ENCODE data around the gene ART4. TPM values are rescaled to one million over a fixed set of nuclear protein-coding genes. Genes with fewer than 3 reads are reported as not detected.

The ART4 gene
- total RNA-seq, 1 donor from 2014 or later, result not detected

DNA sequence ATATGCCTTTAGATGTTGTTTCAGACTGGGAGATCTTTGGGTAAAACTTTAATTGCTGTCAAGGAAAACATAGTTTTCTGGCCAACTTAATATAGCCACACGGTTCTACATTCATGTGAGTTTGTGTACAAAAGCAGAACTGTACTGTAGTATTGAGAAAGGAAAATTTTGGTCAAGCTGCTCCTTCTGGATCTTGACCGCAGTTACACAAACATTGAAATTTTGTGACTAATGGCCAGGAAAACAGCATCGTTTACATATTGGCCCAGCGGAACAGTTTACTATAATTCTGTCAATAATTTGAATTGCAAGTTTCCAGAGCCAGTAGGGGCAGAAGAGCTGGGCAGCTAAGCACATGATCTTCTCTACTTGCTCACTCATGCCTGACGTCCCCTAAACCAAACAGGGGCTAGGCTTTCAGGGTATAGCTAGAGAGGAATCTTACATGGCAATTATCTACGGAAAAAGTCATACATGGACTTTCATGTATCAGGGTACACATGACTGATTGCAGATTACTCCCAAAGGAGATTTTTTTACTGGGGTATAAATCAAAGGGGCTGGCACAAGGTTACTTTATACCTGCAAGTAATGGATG is 11.4 kb upstream of the ART4 start:
- Histone ChIP-seq H3K4me3 (no peak overlapping the region), H3K9ac (no peak overlapping the region), H3K27ac (no peak overlapping the region), H3K27me3 (no peaks in the 10 kb centered on the region), H3K79me2 (ENCODE audit: low read depth) (no peaks in the 10 kb centered on the region), H3K9me3 (ENCODE audit: low read depth) (no peaks in the 10 kb centered on the region), H3F3A (ENCODE audit: low read depth) (no peaks in the 10 kb centered on the region), H3K36me3 (no peaks in the 10 kb centered on the region), H2AFZ (replicated peaks) (no peak overlapping the region), H3K4me2 (no peak overlapping the region), H4K20me1 (ENCODE audit: low read depth) (no peaks in the 10 kb centered on the region), H3K4me1 (no peaks in the 10 kb centered on the region)
- no peak overlapping the region for H3K4me3 Mint-ChIP-seq
- no peak for DNase-seq (ENCODE audit: low spot score)
- H3K4me1 Mint-ChIP-seq, result peaks cover 19% of the 10 kb centered on the region
- no peaks in the 10 kb centered on the region for H3K36me3 Mint-ChIP-seq
- H3K27me3 Mint-ChIP-seq (ENCODE audit: insufficient read depth, low read depth), result peaks cover 3% of the 10 kb centered on the region
- TF ChIP-seq EZH2 (IDR thresholded peaks at IDR 0.05) (no peak), EZH2phosphoT487 (IDR thresholded peaks at IDR 0.05) (no peak)
- TF ChIP-seq, protein P1, sequence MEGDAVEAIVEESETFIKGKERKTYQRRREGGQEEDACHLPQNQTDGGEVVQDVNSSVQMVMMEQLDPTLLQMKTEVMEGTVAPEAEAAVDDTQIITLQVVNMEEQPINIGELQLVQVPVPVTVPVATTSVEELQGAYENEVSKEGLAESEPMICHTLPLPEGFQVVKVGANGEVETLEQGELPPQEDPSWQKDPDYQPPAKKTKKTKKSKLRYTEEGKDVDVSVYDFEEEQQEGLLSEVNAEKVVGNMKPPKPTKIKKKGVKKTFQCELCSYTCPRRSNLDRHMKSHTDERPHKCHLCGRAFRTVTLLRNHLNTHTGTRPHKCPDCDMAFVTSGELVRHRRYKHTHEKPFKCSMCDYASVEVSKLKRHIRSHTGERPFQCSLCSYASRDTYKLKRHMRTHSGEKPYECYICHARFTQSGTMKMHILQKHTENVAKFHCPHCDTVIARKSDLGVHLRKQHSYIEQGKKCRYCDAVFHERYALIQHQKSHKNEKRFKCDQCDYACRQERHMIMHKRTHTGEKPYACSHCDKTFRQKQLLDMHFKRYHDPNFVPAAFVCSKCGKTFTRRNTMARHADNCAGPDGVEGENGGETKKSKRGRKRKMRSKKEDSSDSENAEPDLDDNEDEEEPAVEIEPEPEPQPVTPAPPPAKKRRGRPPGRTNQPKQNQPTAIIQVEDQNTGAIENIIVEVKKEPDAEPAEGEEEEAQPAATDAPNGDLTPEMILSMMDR (IDR thresholded peaks at IDR 0.05), result no peak
- H3K27ac Mint-ChIP-seq, result no peak overlapping the region
- H3K9me3 Mint-ChIP-seq, result peaks cover 20% of the 10 kb centered on the region

DNA sequence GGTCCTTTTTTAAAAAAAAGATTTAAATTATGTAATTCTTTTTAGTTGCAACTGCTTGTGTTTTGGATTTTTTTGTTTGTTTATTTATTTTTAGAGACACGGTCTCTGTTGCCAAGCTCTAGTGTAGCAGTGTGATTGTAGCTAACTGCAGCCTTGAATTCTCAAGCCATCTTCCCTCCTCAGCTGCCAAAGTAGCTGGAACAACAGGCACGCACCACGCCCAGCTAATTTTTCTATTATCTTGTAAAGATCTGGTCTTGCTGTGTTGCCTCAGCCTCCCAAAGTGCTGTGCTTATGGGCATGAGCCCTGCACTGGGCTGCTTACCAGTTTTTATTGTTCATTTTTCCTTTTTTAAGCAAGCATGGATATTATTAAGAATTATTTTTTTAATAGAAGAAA is 10.6 kb upstream of the ART4 start:
- Histone ChIP-seq H2AFZ (replicated peaks) (no peak overlapping the region), H3K27ac (no peak overlapping the region)
- no peak overlapping the region for H3K4me3 Mint-ChIP-seq

DNA sequence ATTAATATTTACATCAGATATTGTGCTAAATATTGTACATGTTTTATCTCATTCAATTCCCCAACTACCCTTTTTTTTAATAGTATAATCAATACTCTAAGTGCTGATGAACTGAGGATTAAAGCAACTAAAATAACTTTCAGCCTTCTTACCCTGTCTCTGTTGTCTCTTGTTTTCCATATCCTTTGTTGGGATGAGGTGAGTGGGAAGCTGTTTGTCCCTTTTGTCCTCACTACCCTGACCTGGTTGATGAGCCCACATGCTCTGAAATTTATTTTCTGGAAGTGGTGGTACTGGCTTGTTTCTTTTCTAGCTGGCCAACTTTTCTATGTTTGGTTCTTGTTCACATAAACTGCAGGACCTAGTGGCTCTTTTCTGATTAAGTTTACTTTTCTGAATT is 9.6 kb upstream of the ART4 start:
- H3K79me2 ChIP-seq (ENCODE audit: low read depth), result no peaks in the 10 kb centered on the region
- no peak overlapping the region for H3K4me2 ChIP-seq
- H3K9me3 Mint-ChIP-seq, result peaks cover 8% of the 10 kb centered on the region
- H3K36me3 ChIP-seq, result no peaks in the 10 kb centered on the region
- H3F3A ChIP-seq (ENCODE audit: low read depth), result no peaks in the 10 kb centered on the region
- no peaks in the 10 kb centered on the region for H3K9me3 ChIP-seq (ENCODE audit: low read depth)
- H3K4me3 ChIP-seq, result no peak overlapping the region
- no peak overlapping the region for H3K27ac ChIP-seq
- peaks cover 3% of the 10 kb centered on the region for H3K27me3 Mint-ChIP-seq (ENCODE audit: insufficient read depth, low read depth)
- no peak overlapping the region for H2AFZ ChIP-seq (replicated peaks)
- DNase-seq (ENCODE audit: low spot score), result no peak
- TF ChIP-seq EZH2 (IDR thresholded peaks at IDR 0.05) (no peak), EZH2phosphoT487 (IDR thresholded peaks at IDR 0.05) (no peak)
- TF ChIP-seq, protein P1 (IDR thresholded peaks at IDR 0.05), result no peak
- H3K4me1 ChIP-seq, result no peaks in the 10 kb centered on the region
- no peak overlapping the region for H3K4me3 Mint-ChIP-seq
- H3K9ac ChIP-seq, result no peak overlapping the region
- H3K27me3 ChIP-seq, result no peaks in the 10 kb centered on the region
- H3K36me3 Mint-ChIP-seq, result no peaks in the 10 kb centered on the region
- no peaks in the 10 kb centered on the region for H4K20me1 ChIP-seq (ENCODE audit: low read depth)
- H3K27ac Mint-ChIP-seq, result no peak overlapping the region
- peaks cover 22% of the 10 kb centered on the region for H3K4me1 Mint-ChIP-seq

More for the DNA sequence above, 10.6 kb upstream of the ART4 start:
- Mint-ChIP-seq H3K36me3 (no peaks in the 10 kb centered on the region), H3K27me3 (ENCODE audit: insufficient read depth, low read depth) (peaks cover 3% of the 10 kb centered on the region), H3K9me3 (peaks cover 15% of the 10 kb centered on the region), H3K27ac (no peak overlapping the region), H3K4me1 (peaks cover 22% of the 10 kb centered on the region)
- no peaks in the 10 kb centered on the region for H3F3A ChIP-seq (ENCODE audit: low read depth)
- H3K9ac ChIP-seq, result no peak overlapping the region
- TF ChIP-seq, protein P1 (IDR thresholded peaks at IDR 0.05), result no peak
- DNase-seq (ENCODE audit: low spot score), result no peak
- H3K36me3 ChIP-seq, result no peaks in the 10 kb centered on the region
- H4K20me1 ChIP-seq (ENCODE audit: low read depth), result no peaks in the 10 kb centered on the region
- H3K9me3 ChIP-seq (ENCODE audit: low read depth), result no peaks in the 10 kb centered on the region
- no peaks in the 10 kb centered on the region for H3K4me1 ChIP-seq
- no peak overlapping the region for H3K4me2 ChIP-seq
- H3K79me2 ChIP-seq (ENCODE audit: low read depth), result no peaks in the 10 kb centered on the region
- H3K27me3 ChIP-seq, result no peaks in the 10 kb centered on the region
- no peak overlapping the region for H3K4me3 ChIP-seq

Measured in neural progenitor cell (in vitro differentiated cells).